HepG2 (cell line): ENCODE data around the gene GPR87. TPM values are rescaled to one million over a fixed set of nuclear protein-coding genes. Genes with fewer than 3 reads are reported as not detected.

Source experiments
- RBM22 ChIP-seq: fragments of 200-400 bp; formaldehyde crosslinking; optimal IDR thresholded peaks from 2 replicates; pipeline ENCODE3; 2017; ENCODE audit warnings: mild to moderate bottlenecking, low read length, moderate library complexity
- polyA plus RNA-seq, 8 experiments: library from polyadenylated mRNA; depleted of rRNA in 3 of 8; stranded (reverse) in 7 of 8; unstranded in 1 of 8; fragments of >200 nt; fragmentation: Illumina TruSeq in 4 of 8; extraction: Trizol in 4 of 8; gene quantifications; 2 replicates each; pipeline versions ENCODE4 v1.2.1 to v1.2.3, GENCODE V29; 2011 to 2016; ENCODE audit warnings: low read depth in 4 of 8, missing spikeins in 1 of 8, mixed read lengths in 1 of 8; ENCODE audit not compliant: insufficient read depth in 1 of 8
- total RNA-seq, 5 experiments: library from RNA; depleted of rRNA; stranded (reverse); fragments of >200 nt; fragmentation: Illumina TruSeq; extraction: Trizol; gene quantifications; 2 replicates each; pipeline ENCODE4 v1.2.3, GENCODE V29; 2016; ENCODE audit warnings: low read depth in 1 of 5
- TF ChIP-seq, protein P1 (sequence below): sonication (generic); formaldehyde crosslinking; IDR thresholded peaks from 2 replicates; pipeline ENCODE4 v1.4.0; 2020; ENCODE audit warnings: low read depth, mild to moderate bottlenecking, missing genetic modification reagents
- TF ChIP-seq, protein P2 (sequence below): sonication (generic); formaldehyde crosslinking; IDR thresholded peaks from 2 replicates; pipeline ENCODE4 v1.4.0; 2020; ENCODE audit warnings: mild to moderate bottlenecking, missing genetic modification reagents

The GPR87 gene
- total and polyA plus RNA-seq, 2 of the 13 experiments (the other 11 are each of a cell fraction or from before 2014, with no cell fraction given): not detected

DNA sequence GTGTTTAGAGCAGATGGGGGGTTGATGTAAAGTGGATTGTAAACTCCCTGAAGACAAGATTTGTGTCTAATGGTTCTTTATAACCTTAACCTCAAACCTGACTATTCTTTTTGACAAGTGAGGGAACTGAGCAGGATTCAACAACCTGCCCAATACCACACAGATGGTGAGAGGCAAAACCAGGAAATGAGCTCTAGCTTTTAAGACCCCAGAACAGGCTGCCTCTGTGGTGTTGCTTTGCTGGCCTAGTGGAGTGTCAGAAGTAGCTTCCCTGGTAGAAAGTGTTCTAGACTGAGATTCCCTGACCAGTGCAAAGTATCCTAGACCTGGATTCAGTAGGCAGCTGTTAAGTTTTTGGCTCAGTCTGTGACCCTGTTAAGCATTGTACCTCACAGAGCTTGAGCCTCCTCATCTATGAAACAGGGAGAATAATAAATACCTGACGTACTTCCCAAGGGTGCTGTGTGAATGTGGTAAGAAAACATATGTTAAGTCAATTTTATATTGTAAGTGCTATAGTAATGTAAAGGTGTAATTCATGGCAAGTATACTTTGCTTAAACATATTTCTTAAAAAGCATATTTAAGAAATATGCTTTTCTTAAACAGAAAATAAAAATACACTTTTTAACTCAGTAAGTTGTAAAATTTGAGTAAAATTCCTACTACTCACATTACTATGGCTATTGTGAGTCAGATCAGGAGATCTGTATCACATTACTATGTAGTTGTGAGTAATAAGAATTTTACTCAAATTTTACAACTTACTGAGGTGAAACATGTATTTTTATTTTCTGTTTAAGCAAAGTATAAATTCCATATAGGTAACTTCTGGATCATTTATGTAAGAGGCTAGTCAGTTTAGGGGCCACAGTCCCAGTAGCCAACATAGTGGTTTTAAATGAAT is 8.8 kb downstream of the GPR87 start (continued):
- TF ChIP-seq, protein P1, sequence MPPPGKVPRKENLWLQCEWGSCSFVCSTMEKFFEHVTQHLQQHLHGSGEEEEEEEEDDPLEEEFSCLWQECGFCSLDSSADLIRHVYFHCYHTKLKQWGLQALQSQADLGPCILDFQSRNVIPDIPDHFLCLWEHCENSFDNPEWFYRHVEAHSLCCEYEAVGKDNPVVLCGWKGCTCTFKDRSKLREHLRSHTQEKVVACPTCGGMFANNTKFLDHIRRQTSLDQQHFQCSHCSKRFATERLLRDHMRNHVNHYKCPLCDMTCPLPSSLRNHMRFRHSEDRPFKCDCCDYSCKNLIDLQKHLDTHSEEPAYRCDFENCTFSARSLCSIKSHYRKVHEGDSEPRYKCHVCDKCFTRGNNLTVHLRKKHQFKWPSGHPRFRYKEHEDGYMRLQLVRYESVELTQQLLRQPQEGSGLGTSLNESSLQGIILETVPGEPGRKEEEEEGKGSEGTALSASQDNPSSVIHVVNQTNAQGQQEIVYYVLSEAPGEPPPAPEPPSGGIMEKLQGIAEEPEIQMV (CRISPR knock-in tag): no peak
- TF ChIP-seq, protein P2, sequence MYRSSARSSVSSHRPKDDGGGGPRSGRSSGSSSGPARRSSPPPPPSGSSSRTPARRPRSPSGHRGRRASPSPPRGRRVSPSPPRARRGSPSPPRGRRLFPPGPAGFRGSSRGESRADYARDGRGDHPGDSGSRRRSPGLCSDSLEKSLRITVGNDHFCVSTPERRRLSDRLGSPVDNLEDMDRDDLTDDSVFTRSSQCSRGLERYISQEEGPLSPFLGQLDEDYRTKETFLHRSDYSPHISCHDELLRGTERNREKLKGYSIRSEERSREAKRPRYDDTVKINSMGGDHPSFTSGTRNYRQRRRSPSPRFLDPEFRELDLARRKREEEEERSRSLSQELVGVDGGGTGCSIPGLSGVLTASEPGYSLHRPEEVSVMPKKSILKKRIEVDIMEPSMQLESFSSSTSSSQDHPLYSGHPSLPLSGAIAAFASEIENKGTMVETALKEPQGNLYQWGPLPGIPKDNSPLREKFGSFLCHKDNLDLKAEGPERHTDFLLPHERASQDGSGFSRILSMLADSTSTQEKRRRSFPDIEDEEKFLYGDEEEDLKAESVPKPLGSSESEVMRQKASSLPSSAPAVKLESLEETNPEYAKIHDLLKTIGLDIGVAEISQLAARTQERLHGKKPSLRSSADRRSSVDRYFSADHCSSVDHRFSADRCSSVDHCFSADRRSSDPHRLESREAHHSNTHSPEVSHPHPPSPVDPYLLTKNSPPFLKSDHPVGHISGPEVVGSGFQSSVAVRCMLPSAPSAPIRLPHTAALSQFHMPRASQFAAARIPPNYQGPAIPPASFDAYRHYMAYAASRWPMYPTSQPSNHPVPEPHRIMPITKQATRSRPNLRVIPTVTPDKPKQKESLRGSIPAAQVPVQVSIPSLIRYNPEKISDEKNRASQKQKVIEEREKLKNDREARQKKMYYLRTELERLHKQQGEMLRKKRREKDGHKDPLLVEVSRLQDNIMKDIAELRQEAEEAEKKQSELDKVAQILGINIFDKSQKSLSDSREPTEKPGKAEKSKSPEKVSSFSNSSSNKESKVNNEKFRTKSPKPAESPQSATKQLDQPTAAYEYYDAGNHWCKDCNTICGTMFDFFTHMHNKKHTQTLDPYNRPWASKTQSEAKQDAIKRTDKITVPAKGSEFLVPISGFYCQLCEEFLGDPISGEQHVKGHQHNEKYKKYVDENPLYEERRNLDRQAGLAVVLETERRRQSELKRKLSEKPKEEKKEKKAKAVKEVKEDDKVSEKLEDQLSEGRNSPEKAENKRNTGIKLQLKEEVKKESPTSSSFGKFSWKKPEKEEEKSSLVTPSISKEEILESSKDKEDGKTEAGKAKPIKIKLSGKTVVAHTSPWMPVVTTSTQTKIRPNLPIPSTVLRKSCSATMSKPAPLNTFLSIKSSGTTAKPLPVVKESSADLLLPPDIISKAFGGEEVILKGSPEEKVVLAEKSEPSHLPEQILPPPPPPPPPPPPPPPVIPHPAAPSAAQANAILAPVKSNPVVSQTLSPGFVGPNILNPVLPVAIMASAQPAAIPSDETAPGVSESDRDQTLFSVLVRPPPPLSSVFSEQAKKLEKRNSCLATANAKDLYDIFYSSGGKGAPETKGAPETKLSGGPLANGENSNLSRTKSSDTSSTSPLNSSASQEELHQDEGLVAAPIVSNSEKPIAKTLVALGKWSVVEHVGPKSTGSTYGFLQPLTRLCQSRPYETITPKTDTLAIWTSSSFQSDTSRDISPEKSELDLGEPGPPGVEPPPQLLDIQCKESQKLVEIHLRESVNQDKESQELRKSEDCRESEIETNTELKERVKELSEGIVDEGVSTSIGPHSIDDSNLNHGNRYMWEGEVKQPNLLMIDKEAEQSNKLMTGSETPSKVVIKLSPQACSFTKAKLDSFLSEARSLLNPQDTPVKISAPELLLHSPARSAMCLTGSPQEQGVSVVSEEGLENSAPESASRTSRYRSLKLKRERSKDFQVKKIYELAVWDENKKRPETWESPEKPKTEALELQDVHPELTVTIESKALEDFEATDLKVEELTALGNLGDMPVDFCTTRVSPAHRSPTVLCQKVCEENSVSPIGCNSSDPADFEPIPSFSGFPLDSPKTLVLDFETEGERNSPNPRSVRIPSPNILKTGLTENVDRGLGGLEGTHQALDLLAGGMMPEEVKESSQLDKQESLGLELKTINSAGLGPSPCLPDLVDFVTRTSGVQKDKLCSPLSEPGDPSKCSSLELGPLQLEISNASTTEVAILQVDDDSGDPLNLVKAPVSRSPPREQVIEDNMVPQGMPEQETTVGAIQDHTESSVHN (CRISPR knock-in tag): no peak
- no peak for TF ChIP-seq RBM22
